Measurements from ENCODE around the gene MAP3K14. TPM values are rescaled to one million over a fixed set of nuclear protein-coding genes. Genes with fewer than 3 reads are reported as not detected.

MAP3K14 gene
- total and polyA plus RNA-seq, 7 donors = 12.4 to 53.5 (median 24.6) TPM

DNA sequence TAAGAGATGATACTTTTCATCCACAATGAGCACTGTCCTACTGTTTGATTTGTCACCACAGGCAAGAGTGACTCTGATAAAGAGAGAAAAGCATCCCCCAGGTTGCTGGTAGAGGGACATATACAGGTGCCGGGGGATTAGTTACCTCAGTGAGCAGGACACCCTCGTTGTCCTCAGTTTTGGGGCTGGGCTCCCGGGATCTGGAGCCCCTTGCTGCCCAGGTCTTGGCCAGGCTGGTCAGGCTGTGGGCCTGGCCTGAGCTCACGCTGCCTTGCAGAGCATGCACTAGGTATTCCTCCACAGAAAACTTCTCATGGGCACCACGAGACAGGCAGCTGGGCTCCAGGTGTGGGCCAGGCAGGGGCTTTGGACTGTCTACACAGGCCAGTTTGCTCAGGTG lies 30.5 kb downstream of the MAP3K14 start:
- Histone ChIP-seq H3K36me3 (ENCODE audit: insufficient read depth in 1 of 2, low read depth in 1 of 2) (peaks cover 3 to 85% of the 10 kb centered on the region in 2 donors), H3K4me3 (no peak overlapping the region), H3K27me3 (ENCODE audit: insufficient read depth in 3 of 3, low read length in 2 of 3) (no peaks in the 10 kb centered on the region), H3K9me3 (no peaks in the 10 kb centered on the region), H3K4me1 (peaks cover 86% of the 10 kb centered on the region), H3K27ac (peak overlapping the region; percentile 96)
- DNase-seq (peak in 1 of 2 donors; percentile 40), ATAC-seq (no peak)
- TF ChIP-seq, protein P1, sequence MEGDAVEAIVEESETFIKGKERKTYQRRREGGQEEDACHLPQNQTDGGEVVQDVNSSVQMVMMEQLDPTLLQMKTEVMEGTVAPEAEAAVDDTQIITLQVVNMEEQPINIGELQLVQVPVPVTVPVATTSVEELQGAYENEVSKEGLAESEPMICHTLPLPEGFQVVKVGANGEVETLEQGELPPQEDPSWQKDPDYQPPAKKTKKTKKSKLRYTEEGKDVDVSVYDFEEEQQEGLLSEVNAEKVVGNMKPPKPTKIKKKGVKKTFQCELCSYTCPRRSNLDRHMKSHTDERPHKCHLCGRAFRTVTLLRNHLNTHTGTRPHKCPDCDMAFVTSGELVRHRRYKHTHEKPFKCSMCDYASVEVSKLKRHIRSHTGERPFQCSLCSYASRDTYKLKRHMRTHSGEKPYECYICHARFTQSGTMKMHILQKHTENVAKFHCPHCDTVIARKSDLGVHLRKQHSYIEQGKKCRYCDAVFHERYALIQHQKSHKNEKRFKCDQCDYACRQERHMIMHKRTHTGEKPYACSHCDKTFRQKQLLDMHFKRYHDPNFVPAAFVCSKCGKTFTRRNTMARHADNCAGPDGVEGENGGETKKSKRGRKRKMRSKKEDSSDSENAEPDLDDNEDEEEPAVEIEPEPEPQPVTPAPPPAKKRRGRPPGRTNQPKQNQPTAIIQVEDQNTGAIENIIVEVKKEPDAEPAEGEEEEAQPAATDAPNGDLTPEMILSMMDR (IDR thresholded peaks at IDR 0.05) = no peak
- WGBS, 3 donors = 81 to 90% (median 87%) methylated on average over 5 of the region's 5 CpGs
- intact Hi-C loops (cut with DNase I) = no loop called here

- DNase-seq = peak; percentile 80 to 93
- H3K4me1 ChIP-seq = peaks cover 78% of the 10 kb centered on the region
- 32 to 50% (median 33%) methylated on average over 21 of the region's 21 CpGs for WGBS, 3 donors
These were observed 32.4 kb downstream of the MAP3K14 start for GRCh38 chr17:45284176-45285140.

DNA sequence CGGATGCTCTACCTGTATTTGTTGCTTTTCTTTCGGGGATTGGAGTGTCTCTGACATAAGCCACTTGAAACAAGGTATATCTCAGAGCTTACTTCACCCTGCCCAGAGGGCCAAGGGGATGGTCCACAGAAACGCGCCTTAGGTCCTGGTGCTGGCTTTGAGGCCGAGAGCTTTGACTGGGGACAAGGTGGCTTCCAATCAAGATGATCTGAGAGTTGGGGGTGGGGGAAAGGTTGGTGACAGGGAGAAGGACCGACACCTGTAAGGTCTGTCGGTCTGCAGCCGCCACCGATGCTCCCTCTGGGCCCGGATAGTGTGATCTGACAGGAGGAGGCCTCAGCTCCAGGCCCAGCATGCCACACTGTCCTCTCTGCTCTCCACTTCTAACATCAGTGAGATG lies 33.1 kb downstream of the MAP3K14 start:
- intact Hi-C loops (cut with DNase I) = loop anchor here in 1 of 2 donors (5.0 kb wide), 1 partner anchor 34 kb away; the partner anchor contains the start of gene MAP3K14
- 80 to 91% (median 81%) methylated on average over 9 to 10 of the region's 10 CpGs for WGBS, 3 donors
- Histone ChIP-seq H3K4me3 (no peak overlapping the region), H3K4me1 (peaks cover 73% of the 10 kb centered on the region), H3K36me3 (ENCODE audit: insufficient read depth in 1 of 2, low read depth in 1 of 2) (peaks cover 3 to 88% of the 10 kb centered on the region in 2 donors), H3K27ac (peak overlapping the region; percentile 96), H3K27me3 (ENCODE audit: insufficient read depth in 3 of 3, low read length in 2 of 3) (no peaks in the 10 kb centered on the region), H3K9me3 (no peaks in the 10 kb centered on the region)
- TF ChIP-seq, protein P1 (IDR thresholded peaks at IDR 0.05) = no peak
- ATAC-seq (peak in 1 of 4 donors; percentile 0), DNase-seq (peak in 1 of 2 donors; percentile 36)

More at GRCh38 chr17:45284176-45285140, 32.4 kb downstream of the MAP3K14 start:
- Histone ChIP-seq H3K9me3 (no peaks in the 10 kb centered on the region), H3K4me3 (no peak overlapping the region), H3K27ac (peak overlapping the region; percentile 96), H3K36me3 (ENCODE audit: insufficient read depth in 1 of 2, low read depth in 1 of 2) (peaks cover 3 to 91% of the 10 kb centered on the region in 2 donors), H3K27me3 (ENCODE audit: insufficient read depth in 3 of 3, low read length in 2 of 3) (no peaks in the 10 kb centered on the region)
- peak; percentile 71 to 80 (median 76) for ATAC-seq
- intact Hi-C loops (cut with DNase I) = loop anchor here in 1 of 2 donors (5.0 kb wide), 1 partner anchor 33 kb away; the partner anchor contains the start of gene MAP3K14
- TF ChIP-seq, protein P1 (IDR thresholded peaks at IDR 0.05) = peak; percentile 40

- TF ChIP-seq, protein P1 (IDR thresholded peaks at IDR 0.05) = no peak
- Histone ChIP-seq H3K9me3 (no peaks in the 10 kb centered on the region), H3K36me3 (ENCODE audit: insufficient read depth in 1 of 2, low read depth in 1 of 2) (peaks cover 3 to 80% of the 10 kb centered on the region in 2 donors), H3K27me3 (ENCODE audit: insufficient read depth in 3 of 3, low read length in 2 of 3) (no peaks in the 10 kb centered on the region), H3K27ac (peak overlapping the region; percentile 96), H3K4me1 (peaks cover 73% of the 10 kb centered on the region), H3K4me3 (peak overlapping the region; percentile 7)
- DNase-seq = peak; percentile 78 to 94
- 17 to 42% (median 32%) methylated on average over 21 of the region's 21 CpGs for whole genome bisulfite sequencing, 3 donors
- peak; percentile 85 to 91 (median 87) for ATAC-seq
- intact Hi-C loops (cut with DNase I) = loop anchor here in 1 of 2 donors (5.0 kb wide), 1 partner anchor 34 kb away; the partner anchor contains the start of gene MAP3K14
These were observed 33.9 kb downstream of the MAP3K14 start for GRCh38 chr17:45282683-45283644.
